ENCODE results near the gene KRT1.
"Not testable (repeated sequence)": the region's sequence is repeated elsewhere in the genome, so short reads cannot be mapped to it uniquely, and the experiment has no call there.

The KRT1 gene

GRCh38 chr12:52682938-52683574 is 2.8 kb upstream of the KRT1 start:
- no peak for DNase-seq (ENCODE audit: low read depth, low spot score)

- DNase-seq (ENCODE audit: low read depth, low spot score) = no peak
Observed at GRCh38 chr12:52682381-52682660, 2.1 kb upstream of the KRT1 start.

- no peak for DNase-seq (ENCODE audit: low read depth, low spot score)
Observed at GRCh38 chr12:52681526-52682380, 1.5 kb upstream of the KRT1 start.

GRCh38 chr12:52679875-52680274 is 332 bp downstream of the KRT1 start:
- no peak for DNase-seq (ENCODE audit: low read depth, low spot score)

- DNase-seq (ENCODE audit: low read depth, low spot score) = no peak
Observed at GRCh38 chr12:52677671-52678070, 2.5 kb downstream of the KRT1 start.

- DNase-seq (ENCODE audit: low read depth, low spot score) = no peak
Observed at GRCh38 chr12:52677126-52677525, 3.1 kb downstream of the KRT1 start.

GRCh38 chr12:52676163-52676562 is 4.0 kb downstream of the KRT1 start:
- no peak for DNase-seq (ENCODE audit: low read depth, low spot score)

GRCh38 chr12:52675301-52675701 is 4.9 kb downstream of the KRT1 start:
- DNase-seq (ENCODE audit: low read depth, low spot score) = no peak

- DNase-seq (ENCODE audit: low read depth, low spot score) = no peak
Observed at GRCh38 chr12:52674433-52674775, 5.8 kb downstream of the KRT1 start.

- no peak for DNase-seq (ENCODE audit: low read depth, low spot score)
Observed at GRCh38 chr12:52673713-52674432, 6.3 kb downstream of the KRT1 start.

GRCh38 chr12:52673217-52673616 is 7.0 kb downstream of the KRT1 start:
- DNase-seq (ENCODE audit: low read depth, low spot score) = no peak

GRCh38 chr12:52672321-52672933 is 7.8 kb downstream of the KRT1 start:
- DNase-seq (ENCODE audit: low read depth, low spot score) = no peak

- DNase-seq (ENCODE audit: low read depth, low spot score) = no peak
Observed at GRCh38 chr12:52670961-52671360, 9.2 kb downstream of the KRT1 start.

GRCh38 chr12:52670506-52670905 is 9.7 kb downstream of the KRT1 start:
- DNase-seq (ENCODE audit: low read depth, low spot score) = no peak

GRCh38 chr12:52669941-52670340 is 10.3 kb downstream of the KRT1 start:
- DNase-seq (ENCODE audit: low read depth, low spot score) = not testable (repeated sequence)

GRCh38 chr12:52669426-52669825 is 10.8 kb downstream of the KRT1 start:
- no peak for DNase-seq (ENCODE audit: low read depth, low spot score)

- no peak for DNase-seq (ENCODE audit: low read depth, low spot score)
Observed at GRCh38 chr12:52667931-52668330, 12.3 kb downstream of the KRT1 start.

- no peak for DNase-seq (ENCODE audit: low read depth, low spot score)
Observed at GRCh38 chr12:52667509-52667908, 12.7 kb downstream of the KRT1 start.

GRCh38 chr12:52666471-52666870 is 13.7 kb downstream of the KRT1 start:
- no peak for DNase-seq (ENCODE audit: low read depth, low spot score)

GRCh38 chr12:52663420-52663819 is 16.8 kb downstream of the KRT1 start:
- DNase-seq (ENCODE audit: low read depth, low spot score) = no peak

GRCh38 chr12:52662918-52663229 is 17.3 kb downstream of the KRT1 start:
- no peak for DNase-seq (ENCODE audit: low read depth, low spot score)

- no peak for DNase-seq (ENCODE audit: low read depth, low spot score)
Observed at GRCh38 chr12:52662093-52662917, 17.9 kb downstream of the KRT1 start.

All from smooth muscle cell of the brain vasculature (primary cell).